Effector memory CD4-positive, alpha-beta T cell (primary cell): ENCODE measurements around the gene PROC.

Source experiments
- DNase-seq, 3 donors: peaks; one replicate each; pipeline ENCODE4 v3.0.0-alpha.2; 2020
- H3K27ac ChIP-seq: 2 replicates; pipeline ENCODE4 v1.7.0; 2013; ENCODE audit warnings: mild to moderate bottlenecking, low read length, moderate library complexity; ENCODE audit not compliant: insufficient read depth, poor library complexity, severe bottlenecking
- H3K27me3 ChIP-seq: replicated peaks from 2 replicates; pipeline ENCODE4 v1.7.0; 2013; ENCODE audit warnings: mild to moderate bottlenecking, low read length; ENCODE audit not compliant: insufficient read depth, control insufficient read depth, poor library complexity, severe bottlenecking
- H3K36me3 ChIP-seq: 2 replicates; pipeline ENCODE4 v1.7.0; 2013; ENCODE audit warnings: mild to moderate bottlenecking, low read length, moderate library complexity; ENCODE audit not compliant: control insufficient read depth, insufficient read depth
- H3K4me1 ChIP-seq: 2 replicates; pipeline ENCODE4 v1.7.0; 2013; ENCODE audit warnings: low read length, mild to moderate bottlenecking; ENCODE audit not compliant: control insufficient read depth, insufficient read depth, poor library complexity, severe bottlenecking
- H3K4me3 ChIP-seq: 2 replicates; pipeline ENCODE4 v1.7.0; 2013; ENCODE audit warnings: low read length, low read depth, mild to moderate bottlenecking; ENCODE audit not compliant: insufficient read depth, poor library complexity, severe bottlenecking
- H3K9me3 ChIP-seq: 2 replicates; pipeline ENCODE4 v1.7.0; 2013; ENCODE audit warnings: mild to moderate bottlenecking, low read length, moderate library complexity; ENCODE audit not compliant: control insufficient read depth

Gene PROC

DNA sequence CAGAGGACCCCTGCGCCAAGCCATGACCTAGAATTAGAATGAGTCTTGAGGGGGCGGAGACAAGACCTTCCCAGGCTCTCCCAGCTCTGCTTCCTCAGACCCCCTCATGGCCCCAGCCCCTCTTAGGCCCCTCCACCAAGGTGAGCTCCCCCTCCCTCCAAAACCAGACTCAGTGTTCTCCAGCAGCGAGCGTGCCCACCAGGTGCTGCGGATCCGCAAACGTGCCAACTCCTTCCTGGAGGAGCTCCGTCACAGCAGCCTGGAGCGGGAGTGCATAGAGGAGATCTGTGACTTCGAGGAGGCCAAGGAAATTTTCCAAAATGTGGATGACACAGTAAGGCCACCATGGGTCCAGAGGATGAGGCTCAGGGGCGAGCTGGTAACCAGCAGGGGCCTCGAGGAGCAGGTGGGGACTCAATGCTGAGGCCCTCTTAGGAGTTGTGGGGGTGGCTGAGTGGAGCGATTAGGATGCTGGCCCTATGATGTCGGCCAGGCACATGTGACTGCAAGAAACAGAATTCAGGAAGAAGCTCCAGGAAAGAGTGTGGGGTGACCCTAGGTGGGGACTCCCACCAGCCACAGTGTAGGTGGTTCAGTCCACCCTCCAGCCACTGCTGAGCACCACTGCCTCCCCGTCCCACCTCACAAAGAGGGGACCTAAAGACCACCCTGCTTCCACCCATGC, 3.0 kb downstream of the PROC start:
- Histone ChIP-seq H3K36me3 (no peaks in the 10 kb centered on the region), H3K27me3 (peaks cover 12% of the 10 kb centered on the region), H3K27ac (no peak overlapping the region), H3K4me1 (peaks cover 10% of the 10 kb centered on the region), H3K9me3 (no peaks in the 10 kb centered on the region), H3K4me3 (no peak overlapping the region)
- DNase-seq: no peak

DNA sequence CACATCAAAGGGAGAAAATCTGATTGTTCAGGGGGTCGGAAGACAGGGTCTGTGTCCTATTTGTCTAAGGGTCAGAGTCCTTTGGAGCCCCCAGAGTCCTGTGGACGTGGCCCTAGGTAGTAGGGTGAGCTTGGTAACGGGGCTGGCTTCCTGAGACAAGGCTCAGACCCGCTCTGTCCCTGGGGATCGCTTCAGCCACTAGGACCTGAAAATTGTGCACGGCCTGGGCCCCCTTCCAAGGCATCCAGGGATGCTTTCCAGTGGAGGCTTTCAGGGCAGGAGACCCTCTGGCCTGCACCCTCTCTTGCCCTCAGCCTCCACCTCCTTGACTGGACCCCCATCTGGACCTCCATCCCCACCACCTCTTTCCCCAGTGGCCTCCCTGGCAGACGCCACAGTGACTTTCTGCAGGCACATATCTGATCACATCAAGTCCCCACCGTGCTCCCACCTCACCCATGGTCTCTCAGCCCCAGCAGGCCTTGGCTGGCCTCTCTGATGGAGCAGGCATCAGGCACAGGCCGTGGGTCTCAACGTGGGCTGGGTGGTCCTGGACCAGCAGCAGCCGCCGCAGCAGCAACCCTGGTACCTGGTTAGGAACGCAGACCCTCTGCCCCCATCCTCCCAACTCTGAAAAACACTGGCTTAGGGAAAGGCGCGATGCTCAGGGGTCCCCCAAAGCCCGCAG, 3.8 kb downstream of the PROC start:
- no peak for DNase-seq
- Histone ChIP-seq H3K27me3 (peaks cover 12% of the 10 kb centered on the region), H3K27ac (no peak overlapping the region), H3K9me3 (no peaks in the 10 kb centered on the region), H3K36me3 (no peaks in the 10 kb centered on the region), H3K4me1 (peaks cover 6% of the 10 kb centered on the region), H3K4me3 (no peak overlapping the region)

DNA sequence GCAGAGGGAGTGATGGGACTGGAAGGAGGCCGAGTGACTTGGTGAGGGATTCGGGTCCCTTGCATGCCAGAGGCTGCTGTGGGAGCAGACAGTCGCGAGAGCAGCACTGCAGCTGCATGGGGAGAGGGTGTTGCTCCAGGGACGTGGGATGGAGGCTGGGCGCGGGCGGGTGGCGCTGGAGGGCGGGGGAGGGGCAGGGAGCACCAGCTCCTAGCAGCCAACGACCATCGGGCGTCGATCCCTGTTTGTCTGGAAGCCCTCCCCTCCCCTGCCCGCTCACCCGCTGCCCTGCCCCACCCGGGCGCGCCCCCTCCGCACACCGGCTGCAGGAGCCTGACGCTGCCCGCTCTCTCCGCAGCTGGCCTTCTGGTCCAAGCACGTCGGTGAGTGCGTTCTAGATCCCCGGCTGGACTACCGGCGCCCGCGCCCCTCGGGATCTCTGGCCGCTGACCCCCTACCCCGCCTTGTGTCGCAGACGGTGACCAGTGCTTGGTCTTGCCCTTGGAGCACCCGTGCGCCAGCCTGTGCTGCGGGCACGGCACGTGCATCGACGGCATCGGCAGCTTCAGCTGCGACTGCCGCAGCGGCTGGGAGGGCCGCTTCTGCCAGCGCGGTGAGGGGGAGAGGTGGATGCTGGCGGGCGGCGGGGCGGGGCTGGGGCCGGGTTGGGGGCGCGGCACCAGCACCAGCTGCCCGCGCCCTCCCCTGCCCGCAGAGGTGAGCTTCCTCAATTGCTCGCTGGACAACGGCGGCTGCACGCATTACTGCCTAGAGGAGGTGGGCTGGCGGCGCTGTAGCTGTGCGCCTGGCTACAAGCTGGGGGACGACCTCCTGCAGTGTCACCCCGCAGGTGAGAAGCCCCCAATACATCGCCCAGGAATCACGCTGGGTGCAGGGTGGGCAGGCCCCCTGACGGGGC, 4.6 kb downstream of the PROC start:
- peaks cover 6% of the 10 kb centered on the region for H3K4me1 ChIP-seq
- H3K9me3 ChIP-seq: no peaks in the 10 kb centered on the region
- no peaks in the 10 kb centered on the region for H3K36me3 ChIP-seq
- no peak overlapping the region for H3K4me3 ChIP-seq
- peaks cover 12% of the 10 kb centered on the region for H3K27me3 ChIP-seq
- H3K27ac ChIP-seq: no peak overlapping the region
- DNase-seq: no peak

DNA sequence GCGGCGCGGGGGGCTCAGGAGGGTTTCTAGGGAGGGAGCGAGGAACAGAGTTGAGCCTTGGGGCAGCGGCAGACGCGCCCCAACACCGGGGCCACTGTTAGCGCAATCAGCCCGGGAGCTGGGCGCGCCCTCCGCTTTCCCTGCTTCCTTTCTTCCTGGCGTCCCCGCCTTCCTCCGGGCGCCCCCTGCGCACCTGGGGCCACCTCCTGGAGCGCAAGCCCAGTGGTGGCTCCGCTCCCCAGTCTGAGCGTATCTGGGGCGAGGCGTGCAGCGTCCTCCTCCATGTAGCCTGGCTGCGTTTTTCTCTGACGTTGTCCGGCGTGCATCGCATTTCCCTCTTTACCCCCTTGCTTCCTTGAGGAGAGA, 5.2 kb downstream of the PROC start:
- Histone ChIP-seq H3K4me1 (peaks cover 6% of the 10 kb centered on the region), H3K27ac (no peak overlapping the region), H3K27me3 (peaks cover 12% of the 10 kb centered on the region), H3K36me3 (no peaks in the 10 kb centered on the region), H3K9me3 (no peaks in the 10 kb centered on the region), H3K4me3 (no peak overlapping the region)
- DNase-seq: no peak

DNA sequence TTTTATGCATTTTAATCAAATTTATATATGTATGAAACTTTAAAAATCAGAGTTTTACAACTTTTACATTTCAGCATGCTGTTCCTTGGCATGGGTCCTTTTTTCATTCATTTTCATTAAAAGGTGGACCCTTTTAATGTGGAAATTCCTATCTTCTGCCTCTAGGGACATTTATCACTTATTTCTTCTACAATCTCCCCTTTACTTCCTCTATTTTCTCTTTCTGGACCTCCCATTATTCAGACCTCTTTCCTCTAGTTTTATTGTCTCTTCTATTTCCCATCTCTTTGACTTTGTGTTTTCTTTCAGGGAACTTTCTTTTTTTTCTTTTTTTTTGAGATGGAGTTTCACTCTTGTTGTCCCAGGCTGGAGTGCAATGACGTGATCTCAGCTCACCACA, 5.7 kb downstream of the PROC start:
- no peaks in the 10 kb centered on the region for H3K9me3 ChIP-seq
- H3K27me3 ChIP-seq: peaks cover 12% of the 10 kb centered on the region
- H3K4me1 ChIP-seq: peaks cover 6% of the 10 kb centered on the region
- no peak overlapping the region for H3K4me3 ChIP-seq
- DNase-seq: no peak
- no peaks in the 10 kb centered on the region for H3K36me3 ChIP-seq
- no peak overlapping the region for H3K27ac ChIP-seq

DNA sequence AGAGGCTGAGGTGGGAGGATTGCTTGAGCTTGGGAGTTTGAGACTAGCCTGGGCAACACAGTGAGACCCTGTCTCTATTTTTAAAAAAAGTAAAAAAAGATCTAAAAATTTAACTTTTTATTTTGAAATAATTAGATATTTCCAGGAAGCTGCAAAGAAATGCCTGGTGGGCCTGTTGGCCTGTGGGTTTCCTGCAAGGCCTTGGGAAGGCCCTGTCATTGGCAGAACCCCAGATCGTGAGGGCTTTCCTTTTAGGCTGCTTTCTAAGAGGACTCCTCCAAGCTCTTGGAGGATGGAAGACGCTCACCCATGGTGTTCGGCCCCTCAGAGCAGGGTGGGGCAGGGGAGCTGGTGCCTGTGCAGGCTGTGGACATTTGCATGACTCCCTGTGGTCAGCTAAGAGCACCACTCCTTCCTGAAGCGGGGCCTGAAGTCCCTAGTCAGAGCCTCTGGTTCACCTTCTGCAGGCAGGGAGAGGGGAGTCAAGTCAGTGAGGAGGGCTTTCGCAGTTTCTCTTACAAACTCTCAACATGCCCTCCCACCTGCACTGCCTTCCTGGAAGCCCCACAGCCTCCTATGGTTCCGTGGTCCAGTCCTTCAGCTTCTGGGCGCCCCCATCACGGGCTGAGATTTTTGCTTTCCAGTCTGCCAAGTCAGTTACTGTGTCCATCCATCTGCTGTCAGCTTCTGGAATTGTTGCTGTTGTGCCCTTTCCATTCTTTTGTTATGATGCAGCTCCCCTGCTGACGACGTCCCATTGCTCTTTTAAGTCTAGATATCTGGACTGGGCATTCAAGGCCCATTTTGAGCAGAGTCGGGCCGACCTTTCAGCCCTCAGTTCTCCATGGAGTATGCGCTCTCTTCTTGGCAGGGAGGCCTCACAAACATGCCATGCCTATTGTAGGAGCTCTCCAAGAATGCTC, 6.6 kb downstream of the PROC start:
- Histone ChIP-seq H3K4me3 (no peak overlapping the region), H3K36me3 (no peaks in the 10 kb centered on the region), H3K27ac (no peak overlapping the region), H3K27me3 (peaks cover 12% of the 10 kb centered on the region), H3K4me1 (peaks cover 6% of the 10 kb centered on the region), H3K9me3 (no peaks in the 10 kb centered on the region)
- no peak for DNase-seq

DNA sequence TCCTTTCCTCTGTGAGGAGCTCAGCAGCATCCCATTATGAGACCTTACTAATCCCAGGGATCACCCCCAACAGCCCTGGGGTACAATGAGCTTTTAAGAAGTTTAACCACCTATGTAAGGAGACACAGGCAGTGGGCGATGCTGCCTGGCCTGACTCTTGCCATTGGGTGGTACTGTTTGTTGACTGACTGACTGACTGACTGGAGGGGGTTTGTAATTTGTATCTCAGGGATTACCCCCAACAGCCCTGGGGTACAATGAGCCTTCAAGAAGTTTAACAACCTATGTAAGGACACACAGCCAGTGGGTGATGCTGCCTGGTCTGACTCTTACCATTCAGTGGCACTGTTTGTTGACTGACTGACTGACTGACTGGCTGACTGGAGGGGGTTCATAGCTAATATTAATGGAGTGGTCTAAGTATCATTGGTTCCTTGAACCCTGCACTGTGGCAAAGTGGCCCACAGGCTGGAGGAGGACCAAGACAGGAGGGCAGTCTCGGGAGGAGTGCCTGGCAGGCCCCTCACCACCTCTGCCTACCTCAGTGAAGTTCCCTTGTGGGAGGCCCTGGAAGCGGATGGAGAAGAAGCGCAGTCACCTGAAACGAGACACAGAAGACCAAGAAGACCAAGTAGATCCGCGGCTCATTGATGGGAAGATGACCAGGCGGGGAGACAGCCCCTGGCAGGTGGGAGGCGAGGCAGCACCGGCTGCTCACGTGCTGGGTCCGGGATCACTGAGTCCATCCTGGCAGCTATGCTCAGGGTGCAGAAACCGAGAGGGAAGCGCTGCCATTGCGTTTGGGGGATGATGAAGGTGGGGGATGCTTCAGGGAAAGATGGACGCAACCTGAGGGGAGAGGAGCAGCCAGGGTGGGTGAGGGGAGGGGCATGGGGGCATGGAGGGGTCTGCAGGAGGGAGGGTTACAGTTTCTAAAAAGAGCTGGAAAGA, 7.6 kb downstream of the PROC start:
- H3K4me1 ChIP-seq: peaks cover 6% of the 10 kb centered on the region
- H3K36me3 ChIP-seq: no peaks in the 10 kb centered on the region
- no peak for DNase-seq
- H3K4me3 ChIP-seq: no peak overlapping the region
- peaks cover 12% of the 10 kb centered on the region for H3K27me3 ChIP-seq
- no peaks in the 10 kb centered on the region for H3K9me3 ChIP-seq
- H3K27ac ChIP-seq: no peak overlapping the region

DNA sequence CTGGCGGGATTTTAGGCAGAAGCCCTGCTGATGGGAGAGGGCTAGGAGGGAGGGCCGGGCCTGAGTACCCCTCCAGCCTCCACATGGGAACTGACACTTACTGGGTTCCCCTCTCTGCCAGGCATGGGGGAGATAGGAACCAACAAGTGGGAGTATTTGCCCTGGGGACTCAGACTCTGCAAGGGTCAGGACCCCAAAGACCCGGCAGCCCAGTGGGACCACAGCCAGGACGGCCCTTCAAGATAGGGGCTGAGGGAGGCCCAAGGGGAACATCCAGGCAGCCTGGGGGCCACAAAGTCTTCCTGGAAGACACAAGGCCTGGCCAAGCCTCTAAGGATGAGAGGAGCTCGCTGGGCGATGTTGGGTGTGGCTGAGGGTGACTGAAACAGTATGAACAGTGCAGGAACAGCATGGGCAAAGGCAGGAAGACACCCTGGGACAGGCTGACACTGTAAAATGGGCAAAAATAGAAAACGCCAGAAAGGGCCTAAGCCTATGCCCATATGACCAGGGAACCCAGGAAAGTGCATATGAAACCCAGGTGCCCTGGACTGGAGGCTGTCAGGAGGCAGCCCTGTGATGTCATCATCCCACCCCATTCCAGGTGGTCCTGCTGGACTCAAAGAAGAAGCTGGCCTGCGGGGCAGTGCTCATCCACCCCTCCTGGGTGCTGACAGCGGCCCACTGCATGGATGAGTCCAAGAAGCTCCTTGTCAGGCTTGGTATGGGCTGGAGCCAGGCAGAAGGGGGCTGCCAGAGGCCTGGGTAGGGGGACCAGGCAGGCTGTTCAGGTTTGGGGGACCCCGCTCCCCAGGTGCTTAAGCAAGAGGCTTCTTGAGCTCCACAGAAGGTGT, 8.5 kb downstream of the PROC start:
- Histone ChIP-seq H3K36me3 (no peaks in the 10 kb centered on the region), H3K4me1 (peaks cover 6% of the 10 kb centered on the region), H3K27ac (no peak overlapping the region), H3K9me3 (no peaks in the 10 kb centered on the region), H3K27me3 (peaks cover 12% of the 10 kb centered on the region), H3K4me3 (no peak overlapping the region)
- no peak for DNase-seq
